HEK293 (cell line): ENCODE data around the gene MRRF.

Source experiments
- CTCF ChIP-seq: fragments of 450-650 bp; formaldehyde crosslinking; IDR thresholded peaks from 2 replicates; pipeline ENCODE4 v1.5.1; 2016; ENCODE audit warnings: missing biosample characterization, missing genetic modification characterization
- GLIS2 ChIP-seq: fragments of 450-650 bp; formaldehyde crosslinking; IDR thresholded peaks from 2 replicates; pipeline ENCODE4 v1.5.1; 2016; ENCODE audit warnings: missing biosample characterization, missing genetic modification characterization
- YY1 ChIP-seq: fragments of 450-650 bp; formaldehyde crosslinking; IDR thresholded peaks from 2 replicates; pipeline ENCODE4 v1.5.1; 2018; ENCODE audit warnings: missing biosample characterization, missing genetic modification characterization
- ZBTB10 ChIP-seq: fragments of 450-650 bp; formaldehyde crosslinking; IDR thresholded peaks from 2 replicates; pipeline ENCODE4 v1.5.1; 2016; ENCODE audit warnings: missing biosample characterization, missing genetic modification characterization
- ZNF302 ChIP-seq: fragments of 450-650 bp; formaldehyde crosslinking; IDR thresholded peaks from 2 replicates; pipeline ENCODE4 v1.5.1; 2016; ENCODE audit warnings: missing biosample characterization, missing genetic modification characterization, low read depth

- TF ChIP-seq CTCF (tag by site-specific recombination) (no peak), ZNF302 (tag by site-specific recombination) (no peak), YY1 (tag by site-specific recombination) (no peak), ZBTB10 (tag by site-specific recombination) (no peak), GLIS2 (no peak)
These were observed 104.0 kb downstream of the MRRF start for GRCh38 chr9:122368642-122369041.
